Osteoblast (primary cell): ENCODE measurements around the gene FRMD4A. TPM values are rescaled to one million over a fixed set of nuclear protein-coding genes. Genes with fewer than 3 reads are reported as not detected.

ENCODE experiments used
- DNase-seq: peaks from one replicate; pipeline ENCODE4 v3.0.0; 2011; ENCODE audit warnings: low spot score, mixed read lengths; ENCODE audit not compliant: insufficient read length; ENCODE audit errors: missing footprints
- H2AFZ ChIP-seq: 2 replicates; pipeline ENCODE4 v1.6.0; 2011; ENCODE audit warnings: mild to moderate bottlenecking, low read length
- H3K27ac ChIP-seq: 2 replicates; pipeline ENCODE4 v1.5.1; 2011; ENCODE audit warnings: mild to moderate bottlenecking, low read depth, low read length, moderate library complexity
- H3K27me3 ChIP-seq: 2 replicates; pipeline ENCODE4 v1.6.0; 2012; ENCODE audit warnings: mild to moderate bottlenecking, control low read depth, inconsistent platforms, low read length, moderate library complexity; ENCODE audit not compliant: insufficient read depth
- H3K36me3 ChIP-seq: 2 replicates; pipeline ENCODE4 v1.5.1; 2011; ENCODE audit warnings: mild to moderate bottlenecking, low read length, control low read depth, moderate library complexity; ENCODE audit not compliant: insufficient read depth
- H3K4me1 ChIP-seq: 2 replicates; pipeline ENCODE4 v1.5.1; 2011; ENCODE audit warnings: mild to moderate bottlenecking, low read length, control low read depth, moderate library complexity; ENCODE audit not compliant: insufficient read depth
- H3K4me2 ChIP-seq: 2 replicates; pipeline ENCODE4 v1.6.0; 2011; ENCODE audit warnings: mild to moderate bottlenecking, low read length; ENCODE audit not compliant: insufficient read depth
- H3K4me3 ChIP-seq: fragments of 200-600 bp; sonication (generic); 3 replicates; pipeline ENCODE4 v1.5.1; 2012; ENCODE audit warnings: mild to moderate bottlenecking, low read length, inconsistent platforms; ENCODE audit not compliant: insufficient read depth
- H3K79me2 ChIP-seq: 2 replicates; pipeline ENCODE4 v1.6.0; 2012; ENCODE audit warnings: mild to moderate bottlenecking, low read length, control low read depth, inconsistent platforms; ENCODE audit not compliant: insufficient read depth
- H3K9me3 ChIP-seq: 2 replicates; pipeline ENCODE4 v1.5.1; 2011; ENCODE audit warnings: low read depth, low read length, control low read depth
- H4K20me1 ChIP-seq: 2 replicates; pipeline ENCODE4 v1.6.0; 2012; ENCODE audit warnings: mild to moderate bottlenecking, low read length, control low read depth; ENCODE audit not compliant: insufficient read depth
- CTCF ChIP-seq: IDR thresholded peaks from 2 replicates; pipeline ENCODE4 v1.5.1; 2011; ENCODE audit warnings: mild to moderate bottlenecking, low read depth, low read length, moderate library complexity; ENCODE audit errors: extremely low read depth
- total RNA-seq: library from RNA; depleted of rRNA; stranded (reverse); fragments of >200 nt; gene quantifications from 2 replicates; pipeline ENCODE4 v1.2.3, GENCODE V29; 2012

FRMD4A gene
- total RNA-seq, 1 donor, result 41.3 TPM

- Histone ChIP-seq H3K4me3 (no peak overlapping the region), H3K79me2 (no peaks in the 10 kb centered on the region), H2AFZ (no peak overlapping the region), H3K36me3 (peaks cover 15% of the 10 kb centered on the region), H3K27me3 (no peaks in the 10 kb centered on the region), H3K9me3 (no peaks in the 10 kb centered on the region), H3K4me2 (no peak overlapping the region), H4K20me1 (no peaks in the 10 kb centered on the region), H3K27ac (no peak overlapping the region), H3K4me1 (peaks cover 23% of the 10 kb centered on the region)
- no peak for TF ChIP-seq CTCF
- DNase-seq, result no peak
Observed at GRCh38 chr10:13743963-13744362, 586.8 kb downstream of the FRMD4A start.

- no peak for DNase-seq
- H3K36me3 ChIP-seq, result peaks cover 17% of the 10 kb centered on the region
- H2AFZ ChIP-seq, result peak overlapping the region; percentile 38
- H3K4me3 ChIP-seq, result no peak overlapping the region
- no peaks in the 10 kb centered on the region for H3K79me2 ChIP-seq
- no peaks in the 10 kb centered on the region for H3K9me3 ChIP-seq
- TF ChIP-seq CTCF, result no peak
- H3K4me2 ChIP-seq, result no peak overlapping the region
- peaks cover 23% of the 10 kb centered on the region for H3K4me1 ChIP-seq
- H4K20me1 ChIP-seq, result no peaks in the 10 kb centered on the region
- H3K27ac ChIP-seq, result peak overlapping the region; percentile 7
- H3K27me3 ChIP-seq, result no peaks in the 10 kb centered on the region
Observed at GRCh38 chr10:13743101-13743693, 587.5 kb downstream of the FRMD4A start.

- Histone ChIP-seq H3K36me3 (peaks cover 29% of the 10 kb centered on the region), H3K4me2 (no peak overlapping the region), H4K20me1 (no peaks in the 10 kb centered on the region), H3K27me3 (no peaks in the 10 kb centered on the region), H3K9me3 (no peaks in the 10 kb centered on the region), H2AFZ (no peak overlapping the region), H3K79me2 (no peaks in the 10 kb centered on the region), H3K27ac (no peak overlapping the region), H3K4me3 (no peak overlapping the region), H3K4me1 (peaks cover 15% of the 10 kb centered on the region)
- TF ChIP-seq CTCF, result no peak
- no peak for DNase-seq
Observed at GRCh38 chr10:13741438-13741837, 589.3 kb downstream of the FRMD4A start.

- H3K27me3 ChIP-seq, result no peaks in the 10 kb centered on the region
- H3K27ac ChIP-seq, result no peak overlapping the region
- no peak overlapping the region for H2AFZ ChIP-seq
- H3K4me1 ChIP-seq, result peaks cover 9% of the 10 kb centered on the region
- no peak for DNase-seq
- no peak overlapping the region for H3K4me2 ChIP-seq
- H4K20me1 ChIP-seq, result no peaks in the 10 kb centered on the region
- no peak for TF ChIP-seq CTCF
- peaks cover 29% of the 10 kb centered on the region for H3K36me3 ChIP-seq
- no peak overlapping the region for H3K4me3 ChIP-seq
- H3K79me2 ChIP-seq, result no peaks in the 10 kb centered on the region
- H3K9me3 ChIP-seq, result no peaks in the 10 kb centered on the region
Observed at GRCh38 chr10:13740461-13740860, 590.3 kb downstream of the FRMD4A start.
